Spleen (tissue), 11 donors: Measurements from ENCODE around the gene BAG5. TPM values are rescaled to one million over a fixed set of nuclear protein-coding genes. Genes with fewer than 3 reads are reported as not detected.

Source experiments
- DNase-seq: peaks from one replicate; pipeline ENCODE4 v3.0.0-alpha.2; 2020
- H3K27ac ChIP-seq, 8 donors: fragments of 200-600 bp; sonication (generic) in 7 of 8; 1 replicate in 4 of 8; 2 replicates in 4 of 8; pipeline versions ENCODE4 v1.5.0 to v1.8.0; 2016 to 2021; ENCODE audit warnings: inconsistent platforms in 4 of 8, mild to moderate bottlenecking in 4 of 8, moderate library complexity in 1 of 8
- H3K27me3 ChIP-seq, 7 donors: fragments of 200-600 bp; sonication (generic) in 6 of 7; replicated peaks in 1 of 7; 1 replicate in 4 of 7; 2 replicates in 3 of 7; pipeline versions ENCODE4 v1.5.0 to v1.8.0; 2016 to 2021; ENCODE audit warnings: inconsistent platforms in 3 of 7, mild to moderate bottlenecking in 1 of 7
- H3K36me3 ChIP-seq, 6 donors: fragments of 200-600 bp; sonication (generic) in 5 of 6; 1 replicate in 4 of 6; 2 replicates in 2 of 6; pipeline versions ENCODE4 v1.5.0 to v1.8.0; 2016 to 2021; ENCODE audit warnings: inconsistent platforms in 2 of 6
- H3K4me1 ChIP-seq, 6 donors: fragments of 200-600 bp; sonication (generic) in 5 of 6; 1 replicate in 3 of 6; 2 replicates in 3 of 6; pipeline versions ENCODE4 v1.5.0 to v1.8.0; 2016 to 2021; ENCODE audit warnings: inconsistent platforms in 3 of 6
- H3K4me3 ChIP-seq, 8 donors: fragments of 200-600 bp; sonication (generic) in 7 of 8; 1 replicate in 4 of 8; 2 replicates in 4 of 8; pipeline versions ENCODE4 v1.5.0 to v1.8.0; 2016 to 2021; ENCODE audit warnings: inconsistent platforms in 4 of 8, mild to moderate bottlenecking in 4 of 8, moderate library complexity in 2 of 8
- H3K9me3 ChIP-seq, 8 donors: fragments of 200-600 bp; sonication (generic) in 7 of 8; 1 replicate in 4 of 8; 2 replicates in 4 of 8; pipeline versions ENCODE4 v1.5.0 to v1.8.0; 2016 to 2021; ENCODE audit warnings: inconsistent platforms in 4 of 8
- POLR2A ChIP-seq, 3 donors: fragments of 450-650 bp; IDR thresholded peaks; one replicate each; pipeline ENCODE4 v1.5.1; 2017; ENCODE audit warnings: antibody characterized with exemption in 3 of 3, mild to moderate bottlenecking in 1 of 3
- POLR2AphosphoS5 ChIP-seq, 3 donors: sonication (generic); formaldehyde crosslinking; IDR thresholded peaks; one replicate each; pipeline ENCODE4 v1.5.1; 2017; ENCODE audit warnings: antibody characterized with exemption in 3 of 3
- WGBS, 5 donors: extraction: QIAGEN DNeasy Blood & Tissue Kit in 3 of 5; methylation state at CpG; one replicate each; pipeline versions ENCODE4 v1.1.5 to v1.1.7; 2013 to 2018; 5-methylcytosine and 5-hydroxymethylcytosine counted together
- intact Hi-C: fragments of 100-400 bp; cut with DNase I; formaldehyde crosslinking; loops from one replicate; pipeline ENCODE4 v1.15.0; 2023; ENCODE audit warnings: low total_unique reads
- polyA plus RNA-seq, 3 donors: library from polyadenylated mRNA; stranded (reverse); fragments of 200-250 nt; gene quantifications; one replicate each; pipeline ENCODE4 v1.2.1, GENCODE V29; 2013
- total RNA-seq, 7 donors: library from RNA; depleted of rRNA in 3 of 7; stranded (reverse); fragments of >200 nt in 3 of 7; fragmentation: NEBNext Ultra II Directional in 4 of 7; extraction: Animal tissue kit (Norgen Biotek cat#: 25700) in 4 of 7; gene quantifications; one replicate each; pipeline versions ENCODE4 v1.1.0 to v1.2.1, GENCODE V29; 2016 to 2021
- TF ChIP-seq, protein P1 (sequence below), 11 experiments: fragments of 200-600 bp in 7 of 11; fragments of 450-650 bp in 4 of 11; sonication (generic) in 4 of 11; IDR thresholded peaks in 8 of 11; conservative IDR thresholded peaks in 3 of 11; 1 replicate in 7 of 11; 2 replicates in 4 of 11; pipeline versions ENCODE4 v1.4.0 to v1.8.0; 2016 to 2021; ENCODE audit warnings: antibody characterized with exemption in 11 of 11, inconsistent platforms in 4 of 11, mild to moderate bottlenecking in 1 of 11
- donor health status: healthy with polysubstance abuse.
- donor health status: DM: no; HTN: no; CAD: no; lungs with moderate emphysema.
- donor health status: DM: no; HTN: no; CAD: no.
- donor health status: Bipolar disorder and iron deficiency.
- donor health status: healthy.
- donor health status: DM: no; HTN: no; CAD: no.
- donor health status: DM: yes; HTN: yes; CAD: no.

The BAG5 gene
- total and polyA plus RNA-seq, 10 donors, result 9.3 to 42.5 (median 29.9) TPM

DNA sequence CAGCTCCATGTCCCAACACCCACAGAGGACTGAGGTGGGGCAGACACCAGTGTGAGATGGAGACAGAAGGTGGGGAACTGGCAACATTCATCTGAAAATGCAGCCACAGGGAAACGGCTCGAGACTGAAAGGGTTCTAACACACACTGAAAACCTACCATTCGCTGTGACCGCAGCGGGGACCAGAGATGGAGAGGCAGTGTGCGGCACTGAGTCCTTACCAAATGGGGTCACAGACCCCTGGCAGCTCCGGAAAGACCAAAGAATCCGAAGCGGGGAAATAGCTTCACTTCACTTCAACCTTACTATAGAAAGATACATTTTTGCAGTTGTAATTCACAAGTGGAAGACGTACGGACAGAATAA, 9.6 kb downstream of the BAG5 start:
- intact Hi-C loops, result loop anchor here (5.0 kb wide), 1 partner anchor 36 kb away; no protein-coding TSS in a partner anchor
- TF ChIP-seq POLR2AphosphoS5 (IDR thresholded peaks at IDR 0.05), result no peak
- TF ChIP-seq POLR2A (IDR thresholded peaks at IDR 0.05), result no peak
- TF ChIP-seq, protein P1, sequence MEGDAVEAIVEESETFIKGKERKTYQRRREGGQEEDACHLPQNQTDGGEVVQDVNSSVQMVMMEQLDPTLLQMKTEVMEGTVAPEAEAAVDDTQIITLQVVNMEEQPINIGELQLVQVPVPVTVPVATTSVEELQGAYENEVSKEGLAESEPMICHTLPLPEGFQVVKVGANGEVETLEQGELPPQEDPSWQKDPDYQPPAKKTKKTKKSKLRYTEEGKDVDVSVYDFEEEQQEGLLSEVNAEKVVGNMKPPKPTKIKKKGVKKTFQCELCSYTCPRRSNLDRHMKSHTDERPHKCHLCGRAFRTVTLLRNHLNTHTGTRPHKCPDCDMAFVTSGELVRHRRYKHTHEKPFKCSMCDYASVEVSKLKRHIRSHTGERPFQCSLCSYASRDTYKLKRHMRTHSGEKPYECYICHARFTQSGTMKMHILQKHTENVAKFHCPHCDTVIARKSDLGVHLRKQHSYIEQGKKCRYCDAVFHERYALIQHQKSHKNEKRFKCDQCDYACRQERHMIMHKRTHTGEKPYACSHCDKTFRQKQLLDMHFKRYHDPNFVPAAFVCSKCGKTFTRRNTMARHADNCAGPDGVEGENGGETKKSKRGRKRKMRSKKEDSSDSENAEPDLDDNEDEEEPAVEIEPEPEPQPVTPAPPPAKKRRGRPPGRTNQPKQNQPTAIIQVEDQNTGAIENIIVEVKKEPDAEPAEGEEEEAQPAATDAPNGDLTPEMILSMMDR (IDR thresholded peaks at IDR 0.05 in 8 of 11, conservative IDR thresholded peaks at IDR 0.05 in 3 of 11), result no peak
- DNase-seq, result no peak
- Histone ChIP-seq H3K4me3 (no peak overlapping the region), H3K36me3 (peaks cover 0 to 36% (median 0%) of the 10 kb centered on the region in 6 donors), H3K9me3 (no peaks in the 10 kb centered on the region), H3K4me1 (peaks cover 7 to 51% (median 31%) of the 10 kb centered on the region in 6 donors), H3K27ac (peak overlapping the region in 2 of 8 donors; percentile 55 to 61), H3K27me3 (no peaks in the 10 kb centered on the region)
- 94 to 97% (median 96%) methylated on average over 11 of the region's 11 CpGs for WGBS, 5 donors

DNA sequence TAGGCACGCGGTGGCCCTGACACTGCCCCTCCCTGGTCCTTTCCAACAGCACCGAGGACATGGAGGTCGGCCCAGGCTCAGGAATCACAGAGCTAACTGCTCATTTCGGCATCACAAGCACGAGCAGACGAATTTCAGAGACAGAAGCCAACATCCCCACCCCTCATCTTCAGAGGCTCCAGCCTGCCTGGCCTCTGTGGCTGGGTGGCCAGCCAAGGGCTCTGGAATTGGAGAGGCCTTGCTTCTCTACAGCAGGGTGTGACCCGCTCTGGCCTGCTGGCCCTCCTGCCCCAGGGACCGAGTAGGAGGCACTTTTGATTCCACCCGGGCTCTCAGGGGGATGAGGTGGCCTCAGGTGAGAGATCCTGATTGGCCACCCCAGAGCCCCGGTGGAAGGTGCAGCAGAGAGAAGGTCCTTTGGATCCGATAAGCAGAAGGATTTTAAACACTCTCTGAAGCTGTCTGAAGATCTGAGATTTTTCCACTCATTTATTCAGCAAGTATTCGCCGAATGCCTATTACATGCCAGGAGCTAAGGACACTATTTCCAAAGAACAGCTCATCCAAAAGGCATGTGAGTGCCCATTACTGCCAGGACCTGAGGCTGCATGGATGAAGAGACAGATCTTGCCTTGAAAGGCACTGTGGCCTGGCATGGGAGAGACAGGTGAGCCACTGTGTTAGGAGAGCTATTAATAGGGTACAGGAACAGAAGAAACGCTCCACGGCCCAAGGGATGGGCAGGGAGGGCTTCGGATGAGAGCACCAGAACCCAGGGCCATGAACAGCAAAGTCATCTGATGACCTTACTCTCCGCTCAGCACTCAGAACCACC, 10.2 kb downstream of the BAG5 start:
- DNase-seq, result no peak
- Histone ChIP-seq H3K36me3 (peaks cover 0 to 30% (median 0%) of the 10 kb centered on the region in 6 donors), H3K27me3 (no peaks in the 10 kb centered on the region), H3K9me3 (no peaks in the 10 kb centered on the region), H3K4me3 (no peak overlapping the region), H3K27ac (peak overlapping the region in 4 of 8 donors; percentile 10 to 61 (median 48)), H3K4me1 (peaks cover under 1 to 46% (median 25%) of the 10 kb centered on the region in 6 donors)
- intact Hi-C loops, result loop anchor here (5.0 kb wide), 1 partner anchor 35 kb away; no protein-coding TSS in a partner anchor
- no peak for TF ChIP-seq POLR2A (IDR thresholded peaks at IDR 0.05)
- TF ChIP-seq POLR2AphosphoS5 (IDR thresholded peaks at IDR 0.05), result no peak
- TF ChIP-seq, protein P1 (IDR thresholded peaks at IDR 0.05 in 8 of 11, conservative IDR thresholded peaks at IDR 0.05 in 3 of 11), result no peak
- 66 to 80% (median 78%) methylated on average over 16 to 18 of the region's 18 CpGs for WGBS, 5 donors

DNA sequence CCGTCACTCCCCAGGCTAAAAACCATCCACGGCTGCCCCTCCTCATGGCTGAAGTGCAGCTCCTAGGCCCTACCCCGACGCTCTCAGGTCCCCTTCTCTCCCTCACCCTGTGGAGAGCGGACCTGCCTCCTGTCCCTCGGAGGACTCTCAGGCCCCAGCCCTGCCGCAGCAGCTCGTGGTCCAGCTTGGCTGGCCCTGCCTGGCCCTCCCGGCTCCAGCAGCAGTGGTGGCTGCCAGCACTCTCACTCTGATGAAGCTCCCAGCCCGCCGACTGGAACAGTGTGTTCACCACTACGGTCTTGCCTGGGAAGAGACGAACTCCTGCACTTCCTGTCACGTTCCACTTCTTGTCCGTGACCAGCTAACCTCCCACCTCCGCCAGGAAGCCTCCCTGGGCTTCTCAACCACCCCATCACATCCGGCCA, 11.1 kb downstream of the BAG5 start:
- no peak overlapping the region for H3K4me3 ChIP-seq
- H3K27me3 ChIP-seq, result no peaks in the 10 kb centered on the region
- H3K27ac ChIP-seq, result peak overlapping the region in 3 of 8 donors; percentile 41 to 61 (median 55)
- WGBS, 5 donors, result 79 to 87% (median 81%) methylated on average over 13 to 17 of the region's 17 CpGs
- intact Hi-C loops, result loop anchor here (5.0 kb wide), 1 partner anchor 34 kb away; no protein-coding TSS in a partner anchor
- peaks cover 0 to 46% (median 23%) of the 10 kb centered on the region in 6 donors for H3K4me1 ChIP-seq
- H3K36me3 ChIP-seq, result peaks cover 0 to 23% (median 0%) of the 10 kb centered on the region in 6 donors
- H3K9me3 ChIP-seq, result no peaks in the 10 kb centered on the region
- peak; percentile 73 for DNase-seq
- TF ChIP-seq POLR2AphosphoS5 (IDR thresholded peaks at IDR 0.05), result peak in 1 of 3 donors; percentile 50
- TF ChIP-seq, protein P1 (IDR thresholded peaks at IDR 0.05 in 8 of 11, conservative IDR thresholded peaks at IDR 0.05 in 3 of 11), result no peak
- TF ChIP-seq POLR2A (IDR thresholded peaks at IDR 0.05), result no peak
